Measurements from ENCODE around the gene SYT6.

- TF ChIP-seq CTCF (IDR thresholded peaks at IDR 0.05) (no peak), POLR2A (IDR thresholded peaks at IDR 0.05) (no peak), EP300 (IDR thresholded peaks at IDR 0.05; ENCODE audit: low read depth) (no peak), POLR2AphosphoS5 (IDR thresholded peaks at IDR 0.05) (no peak)
These were observed 45.4 kb upstream of the SYT6 start for GRCh38 chr1:114199017-114199594.
